DND-41 (cell line): ENCODE results near the gene GUCY2F.

ENCODE experiments used
- EZH2 ChIP-seq: IDR thresholded peaks from 3 replicates; pipeline ENCODE4 v1.6.1; 2012; ENCODE audit warnings: borderline replicate concordance, low read depth, mild to moderate bottlenecking, moderate library complexity, low read length, inconsistent platforms; ENCODE audit not compliant: severe bottlenecking
- TF ChIP-seq, protein P1 (sequence below): IDR thresholded peaks from 2 replicates; pipeline ENCODE4 v1.5.1; 2012; ENCODE audit warnings: borderline replicate concordance, low read length, moderate library complexity, mild to moderate bottlenecking; ENCODE audit not compliant: poor library complexity, severe bottlenecking; ENCODE audit errors: extremely low read depth

GRCh38 chrX:109441266-109441665 lies 40.6 kb downstream of the GUCY2F start:
- TF ChIP-seq, protein P1, sequence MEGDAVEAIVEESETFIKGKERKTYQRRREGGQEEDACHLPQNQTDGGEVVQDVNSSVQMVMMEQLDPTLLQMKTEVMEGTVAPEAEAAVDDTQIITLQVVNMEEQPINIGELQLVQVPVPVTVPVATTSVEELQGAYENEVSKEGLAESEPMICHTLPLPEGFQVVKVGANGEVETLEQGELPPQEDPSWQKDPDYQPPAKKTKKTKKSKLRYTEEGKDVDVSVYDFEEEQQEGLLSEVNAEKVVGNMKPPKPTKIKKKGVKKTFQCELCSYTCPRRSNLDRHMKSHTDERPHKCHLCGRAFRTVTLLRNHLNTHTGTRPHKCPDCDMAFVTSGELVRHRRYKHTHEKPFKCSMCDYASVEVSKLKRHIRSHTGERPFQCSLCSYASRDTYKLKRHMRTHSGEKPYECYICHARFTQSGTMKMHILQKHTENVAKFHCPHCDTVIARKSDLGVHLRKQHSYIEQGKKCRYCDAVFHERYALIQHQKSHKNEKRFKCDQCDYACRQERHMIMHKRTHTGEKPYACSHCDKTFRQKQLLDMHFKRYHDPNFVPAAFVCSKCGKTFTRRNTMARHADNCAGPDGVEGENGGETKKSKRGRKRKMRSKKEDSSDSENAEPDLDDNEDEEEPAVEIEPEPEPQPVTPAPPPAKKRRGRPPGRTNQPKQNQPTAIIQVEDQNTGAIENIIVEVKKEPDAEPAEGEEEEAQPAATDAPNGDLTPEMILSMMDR = no peak
- no peak for TF ChIP-seq EZH2
